WTC11 (cell line): ENCODE data around the gene ZNF236. TPM values are rescaled to one million over a fixed set of nuclear protein-coding genes. Genes with fewer than 3 reads are reported as not detected.

Experiments
- ATAC-seq: fragments of 200-7000 bp; cut with Tn5 transposase; 2 replicates; pipeline ENCODE4 v1.10.0; 2021; ENCODE audit warnings: mild to moderate bottlenecking, moderate library complexity
- CTCF ChIA-PET: fragments of 300-600 bp; sonication (Branson Sonifier 250); formaldehyde crosslinking; loops from one replicate; lab custom pipeline; 2021; ENCODE audit warnings: antibody characterized with exemption; lab: Charles Lee
- POLR2A ChIA-PET: fragments of 350-600 bp; sonication (Branson Sonifier 250); formaldehyde crosslinking; loops from one replicate; lab custom pipeline; 2021; ENCODE audit warnings: antibody characterized with exemption; lab: Charles Lee
- DNase-seq: peaks from one replicate; pipeline ENCODE4 v3.0.0; 2021; ENCODE audit warnings: low spot score
- H3K27ac Mint-ChIP-seq: 2 replicates; pipeline ENCODE4 v1.8.0; 2021; ENCODE audit warnings: mixed read lengths
- H3K27me3 Mint-ChIP-seq: 2 replicates; pipeline ENCODE4 v1.8.0; 2021; ENCODE audit warnings: low read depth, mild to moderate bottlenecking, moderate library complexity, mixed read lengths
- H3K36me3 Mint-ChIP-seq: 2 replicates; pipeline ENCODE4 v1.8.0; 2021; ENCODE audit warnings: mixed read lengths
- H3K4me1 Mint-ChIP-seq: 2 replicates; pipeline ENCODE4 v1.8.0; 2022; ENCODE audit warnings: mixed read lengths
- H3K4me3 Mint-ChIP-seq: 2 replicates; pipeline ENCODE4 v1.8.0; 2021; ENCODE audit warnings: mild to moderate bottlenecking, moderate library complexity, mixed read lengths
- H3K9me3 Mint-ChIP-seq: 2 replicates; pipeline ENCODE4 v1.8.0; 2021; ENCODE audit warnings: mixed read lengths
- CREB1 ChIP-seq: sonication (generic); formaldehyde crosslinking; IDR thresholded peaks from 2 replicates; pipeline ENCODE4 v1.8.0; 2023; ENCODE audit warnings: mild to moderate bottlenecking, missing genetic modification reagents
- IRF2 ChIP-seq: sonication (generic); formaldehyde crosslinking; IDR thresholded peaks from 2 replicates; pipeline ENCODE4 v1.8.0; 2022; ENCODE audit warnings: low read depth, missing genetic modification reagents, borderline replicate concordance
- JAZF1 ChIP-seq: fragments of 250-450 bp; sonication (Bioruptor Pico); IDR thresholded peaks from 2 replicates; pipeline ENCODE4 v1.9.0; 2021; ENCODE audit warnings: moderate library complexity, mild to moderate bottlenecking, inconsistent platforms
- KAT7 ChIP-seq: sonication (generic); formaldehyde crosslinking; IDR thresholded peaks from 2 replicates; pipeline ENCODE4 v1.8.1; 2023; ENCODE audit warnings: missing genetic modification reagents, mild to moderate bottlenecking, borderline replicate concordance
- NR2C2 ChIP-seq: sonication (generic); formaldehyde crosslinking; IDR thresholded peaks from 2 replicates; pipeline ENCODE4 v1.8.0; 2022; ENCODE audit warnings: mild to moderate bottlenecking, missing genetic modification reagents
- TEAD1 ChIP-seq: sonication (generic); formaldehyde crosslinking; IDR thresholded peaks from 2 replicates; pipeline ENCODE4 v1.8.0; 2022; ENCODE audit warnings: mild to moderate bottlenecking, missing genetic modification reagents
- TP53 ChIP-seq: sonication (generic); formaldehyde crosslinking; IDR thresholded peaks from 2 replicates; pipeline ENCODE4 v1.8.1; 2023; ENCODE audit warnings: mild to moderate bottlenecking, missing genetic modification reagents
- ZBTB21 ChIP-seq: sonication (generic); formaldehyde crosslinking; IDR thresholded peaks from 2 replicates; pipeline ENCODE4 v1.8.1; 2023; ENCODE audit warnings: mild to moderate bottlenecking, missing genetic modification reagents, borderline replicate concordance
- ZNF121 ChIP-seq: sonication (generic); formaldehyde crosslinking; IDR thresholded peaks from 2 replicates; pipeline ENCODE4 v1.8.0; 2023; ENCODE audit warnings: missing genetic modification reagents
- ZNF423 ChIP-seq: fragments of 250-450 bp; sonication (Bioruptor Pico); IDR thresholded peaks from 2 replicates; pipeline ENCODE4 v2.1.2; 2022; ENCODE audit warnings: mild to moderate bottlenecking, moderate library complexity
- total RNA-seq: library from RNA; stranded (reverse); gene quantifications from 3 replicates; pipeline ENCODE4 v1.2.3, GENCODE V29; 2021
- TF ChIP-seq, protein P1 (sequence below): sonication (generic); formaldehyde crosslinking; IDR thresholded peaks from 2 replicates; pipeline ENCODE4 v1.8.0; 2023; ENCODE audit warnings: mild to moderate bottlenecking, missing genetic modification reagents
- TF ChIP-seq, protein P2 (sequence below): fragments of 250-450 bp; sonication (Bioruptor Pico); IDR thresholded peaks from 2 replicates; pipeline ENCODE4 v1.9.0; 2021; ENCODE audit warnings: mild to moderate bottlenecking
- TF ChIP-seq, protein P3 (sequence below): sonication (generic); formaldehyde crosslinking; IDR thresholded peaks from 2 replicates; pipeline ENCODE4 v1.8.1; 2023; ENCODE audit warnings: mild to moderate bottlenecking, moderate library complexity, missing genetic modification reagents
- TF ChIP-seq, protein P4 (sequence below): sonication (generic); formaldehyde crosslinking; IDR thresholded peaks from 2 replicates; pipeline ENCODE4 v1.8.1; 2023; ENCODE audit warnings: mild to moderate bottlenecking, missing genetic modification reagents
- TF ChIP-seq, protein P5 (sequence below): sonication (generic); formaldehyde crosslinking; IDR thresholded peaks from 2 replicates; pipeline ENCODE4 v1.8.0; 2022; ENCODE audit warnings: mild to moderate bottlenecking, missing genetic modification reagents
- TF ChIP-seq, protein P6 (sequence below): sonication (generic); formaldehyde crosslinking; conservative IDR thresholded peaks from 2 replicates; pipeline ENCODE4 v1.8.1; 2023; ENCODE audit warnings: mild to moderate bottlenecking, low read depth, missing genetic modification reagents, moderate library complexity

ZNF236 gene
- total RNA-seq, 1 experiment from 2014 or later, result 19.9 TPM

DNA sequence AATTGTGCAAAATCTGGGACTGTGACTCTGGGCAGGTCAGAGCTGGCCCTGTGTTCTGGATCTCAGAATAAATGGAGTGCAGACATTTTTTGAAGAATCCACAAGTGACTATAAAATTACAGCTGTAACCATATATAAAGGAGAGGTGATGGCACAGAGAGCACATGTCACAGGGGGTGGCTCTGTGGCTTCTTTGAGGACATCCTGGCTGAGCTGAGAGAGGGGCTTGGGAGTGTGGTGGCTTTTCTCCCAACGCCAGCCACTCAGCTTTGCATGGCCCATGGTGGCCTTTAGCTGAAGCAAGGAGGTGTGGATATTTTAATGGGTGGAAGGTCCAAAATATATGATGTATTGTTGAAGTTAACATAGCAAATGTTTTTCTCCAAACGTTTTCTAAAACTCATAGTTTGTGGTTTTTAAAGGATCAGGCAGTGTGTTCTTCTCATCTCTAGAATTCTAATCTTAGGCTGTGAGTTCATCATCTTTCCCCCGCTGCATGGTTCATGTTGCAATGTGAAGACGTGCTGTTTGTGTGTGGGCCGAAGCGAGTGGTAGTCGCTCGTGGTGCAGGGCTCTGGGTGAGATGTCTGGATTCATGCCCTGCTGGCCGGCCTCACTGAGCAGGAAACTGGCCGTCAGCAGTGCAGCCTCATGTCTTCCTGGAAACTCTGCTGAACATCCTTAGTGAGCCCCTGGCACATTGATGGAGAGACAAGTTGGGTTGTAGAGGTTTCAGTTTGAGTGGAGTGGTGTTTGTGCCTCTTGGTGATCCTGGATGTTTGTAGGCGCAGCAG is 109.9 kb downstream of the ZNF236 start:
- no peaks in the 10 kb centered on the region for H3K4me1 Mint-ChIP-seq
- H3K4me3 Mint-ChIP-seq, result no peak overlapping the region
- no peaks in the 10 kb centered on the region for H3K9me3 Mint-ChIP-seq
- TF ChIP-seq, protein P1, sequence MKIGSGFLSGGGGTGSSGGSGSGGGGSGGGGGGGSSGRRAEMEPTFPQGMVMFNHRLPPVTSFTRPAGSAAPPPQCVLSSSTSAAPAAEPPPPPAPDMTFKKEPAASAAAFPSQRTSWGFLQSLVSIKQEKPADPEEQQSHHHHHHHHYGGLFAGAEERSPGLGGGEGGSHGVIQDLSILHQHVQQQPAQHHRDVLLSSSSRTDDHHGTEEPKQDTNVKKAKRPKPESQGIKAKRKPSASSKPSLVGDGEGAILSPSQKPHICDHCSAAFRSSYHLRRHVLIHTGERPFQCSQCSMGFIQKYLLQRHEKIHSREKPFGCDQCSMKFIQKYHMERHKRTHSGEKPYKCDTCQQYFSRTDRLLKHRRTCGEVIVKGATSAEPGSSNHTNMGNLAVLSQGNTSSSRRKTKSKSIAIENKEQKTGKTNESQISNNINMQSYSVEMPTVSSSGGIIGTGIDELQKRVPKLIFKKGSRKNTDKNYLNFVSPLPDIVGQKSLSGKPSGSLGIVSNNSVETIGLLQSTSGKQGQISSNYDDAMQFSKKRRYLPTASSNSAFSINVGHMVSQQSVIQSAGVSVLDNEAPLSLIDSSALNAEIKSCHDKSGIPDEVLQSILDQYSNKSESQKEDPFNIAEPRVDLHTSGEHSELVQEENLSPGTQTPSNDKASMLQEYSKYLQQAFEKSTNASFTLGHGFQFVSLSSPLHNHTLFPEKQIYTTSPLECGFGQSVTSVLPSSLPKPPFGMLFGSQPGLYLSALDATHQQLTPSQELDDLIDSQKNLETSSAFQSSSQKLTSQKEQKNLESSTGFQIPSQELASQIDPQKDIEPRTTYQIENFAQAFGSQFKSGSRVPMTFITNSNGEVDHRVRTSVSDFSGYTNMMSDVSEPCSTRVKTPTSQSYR (CRISPR knock-in tag), result no peak
- TF ChIP-seq CREB1 (CRISPR knock-in tag), result no peak
- TF ChIP-seq, protein P2, sequence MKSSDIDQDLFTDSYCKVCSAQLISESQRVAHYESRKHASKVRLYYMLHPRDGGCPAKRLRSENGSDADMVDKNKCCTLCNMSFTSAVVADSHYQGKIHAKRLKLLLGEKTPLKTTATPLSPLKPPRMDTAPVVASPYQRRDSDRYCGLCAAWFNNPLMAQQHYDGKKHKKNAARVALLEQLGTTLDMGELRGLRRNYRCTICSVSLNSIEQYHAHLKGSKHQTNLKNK (CRISPR knock-in tag), result no peak
- DNase-seq, result no peak
- H3K36me3 Mint-ChIP-seq, result peaks cover 21% of the 10 kb centered on the region
- H3K27me3 Mint-ChIP-seq, result no peaks in the 10 kb centered on the region
- ChIA-PET POLR2A (no interaction called here), CTCF (interaction anchor here (1.0 to 2.8 kb wide), 2 partner anchors 9 to 719 kb away, joined by 3 to 15 read pairs; no protein-coding TSS in a partner anchor)
- no peak overlapping the region for H3K27ac Mint-ChIP-seq
- ATAC-seq, result no peak

DNA sequence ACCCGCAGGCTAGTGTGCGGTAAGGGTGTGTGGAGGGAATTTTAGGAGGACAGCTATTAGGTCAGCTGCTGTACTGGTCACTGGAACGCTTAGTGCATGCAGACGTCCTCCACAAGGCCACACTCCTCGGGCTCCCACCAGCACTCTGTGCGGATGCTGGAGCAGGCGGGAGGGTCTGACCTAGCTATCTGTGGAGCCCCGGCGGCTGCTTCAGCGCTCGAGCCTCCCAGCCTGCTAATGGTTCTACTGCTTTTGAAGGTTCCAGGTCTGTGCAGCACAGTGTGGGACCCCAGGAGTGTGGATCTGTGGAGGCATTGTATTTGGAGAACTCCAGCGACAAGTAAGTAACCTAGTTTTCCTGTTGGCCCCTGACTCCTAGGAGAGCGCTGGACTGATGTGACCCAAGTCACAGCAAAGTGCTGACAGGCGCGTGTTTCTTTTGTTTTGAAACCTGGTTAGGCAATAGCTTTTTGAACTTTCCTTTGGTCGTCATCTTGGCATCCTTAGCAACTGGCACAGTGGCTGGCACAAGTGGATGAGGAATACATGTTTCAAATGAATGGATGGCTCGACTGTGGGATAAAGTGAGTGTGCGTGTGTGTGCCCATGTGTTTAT is 113.5 kb downstream of the ZNF236 start:
- Mint-ChIP-seq H3K27ac (peak overlapping the region; percentile 43), H3K4me3 (no peak overlapping the region), H3K4me1 (no peaks in the 10 kb centered on the region), H3K36me3 (peaks cover 21% of the 10 kb centered on the region), H3K9me3 (no peaks in the 10 kb centered on the region), H3K27me3 (no peaks in the 10 kb centered on the region)
- DNase-seq (no peak), ATAC-seq (no peak)
- CTCF ChIA-PET, result interaction anchor here (0.9 to 1.4 kb wide), 3 partner anchors 12 to 61 kb away, joined by 3 to 5 read pairs (median 4); no protein-coding TSS in a partner anchor
- POLR2A ChIA-PET, result no interaction called here
- TF ChIP-seq, protein P3, sequence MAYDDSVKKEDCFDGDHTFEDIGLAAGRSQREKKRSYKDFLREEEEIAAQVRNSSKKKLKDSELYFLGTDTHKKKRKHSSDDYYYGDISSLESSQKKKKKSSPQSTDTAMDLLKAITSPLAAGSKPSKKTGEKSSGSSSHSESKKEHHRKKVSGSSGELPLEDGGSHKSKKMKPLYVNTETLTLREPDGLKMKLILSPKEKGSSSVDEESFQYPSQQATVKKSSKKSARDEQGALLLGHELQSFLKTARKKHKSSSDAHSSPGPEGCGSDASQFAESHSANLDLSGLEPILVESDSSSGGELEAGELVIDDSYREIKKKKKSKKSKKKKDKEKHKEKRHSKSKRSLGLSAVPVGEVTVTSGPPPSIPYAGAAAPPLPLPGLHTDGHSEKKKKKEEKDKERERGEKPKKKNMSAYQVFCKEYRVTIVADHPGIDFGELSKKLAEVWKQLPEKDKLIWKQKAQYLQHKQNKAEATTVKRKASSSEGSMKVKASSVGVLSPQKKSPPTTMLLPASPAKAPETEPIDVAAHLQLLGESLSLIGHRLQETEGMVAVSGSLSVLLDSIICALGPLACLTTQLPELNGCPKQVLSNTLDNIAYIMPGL (CRISPR knock-in tag), result no peak
- TF ChIP-seq, protein P4, sequence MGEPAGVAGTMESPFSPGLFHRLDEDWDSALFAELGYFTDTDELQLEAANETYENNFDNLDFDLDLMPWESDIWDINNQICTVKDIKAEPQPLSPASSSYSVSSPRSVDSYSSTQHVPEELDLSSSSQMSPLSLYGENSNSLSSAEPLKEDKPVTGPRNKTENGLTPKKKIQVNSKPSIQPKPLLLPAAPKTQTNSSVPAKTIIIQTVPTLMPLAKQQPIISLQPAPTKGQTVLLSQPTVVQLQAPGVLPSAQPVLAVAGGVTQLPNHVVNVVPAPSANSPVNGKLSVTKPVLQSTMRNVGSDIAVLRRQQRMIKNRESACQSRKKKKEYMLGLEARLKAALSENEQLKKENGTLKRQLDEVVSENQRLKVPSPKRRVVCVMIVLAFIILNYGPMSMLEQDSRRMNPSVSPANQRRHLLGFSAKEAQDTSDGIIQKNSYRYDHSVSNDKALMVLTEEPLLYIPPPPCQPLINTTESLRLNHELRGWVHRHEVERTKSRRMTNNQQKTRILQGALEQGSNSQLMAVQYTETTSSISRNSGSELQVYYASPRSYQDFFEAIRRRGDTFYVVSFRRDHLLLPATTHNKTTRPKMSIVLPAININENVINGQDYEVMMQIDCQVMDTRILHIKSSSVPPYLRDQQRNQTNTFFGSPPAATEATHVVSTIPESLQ (CRISPR knock-in tag), result no peak
- TF ChIP-seq ZNF121 (CRISPR knock-in tag), result no peak
- no peak for TF ChIP-seq KAT7

DNA sequence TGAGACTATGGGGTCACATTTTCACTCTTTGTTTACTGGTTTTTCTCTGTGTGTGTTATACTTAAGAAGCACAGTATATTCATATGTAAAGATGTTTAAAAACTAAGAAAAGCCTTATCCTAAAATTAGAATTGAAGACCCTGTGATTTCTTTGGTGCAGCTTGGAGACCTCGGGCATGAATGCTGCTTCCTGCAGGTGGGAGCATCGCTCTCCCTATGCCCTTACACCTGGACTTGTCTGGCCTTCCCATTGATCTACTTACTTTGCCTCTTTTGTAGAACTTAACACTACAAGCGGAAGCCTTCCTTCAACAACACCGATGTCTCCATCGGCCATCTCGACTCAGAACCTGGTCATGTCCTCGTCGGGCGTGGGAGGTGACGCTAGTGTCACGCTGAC is 114.5 kb downstream of the ZNF236 start:
- Mint-ChIP-seq H3K27me3 (no peaks in the 10 kb centered on the region), H3K4me3 (no peak overlapping the region), H3K36me3 (peaks cover 21% of the 10 kb centered on the region), H3K9me3 (no peaks in the 10 kb centered on the region), H3K27ac (no peak overlapping the region), H3K4me1 (no peaks in the 10 kb centered on the region)
- ChIA-PET CTCF (interaction anchor here (1.2 to 1.4 kb wide), 3 partner anchors 13 to 118 kb away, joined by 3 to 5 read pairs (median 4); no protein-coding TSS in a partner anchor), POLR2A (no interaction called here)
- ATAC-seq, result no peak
- DNase-seq, result no peak
- TF ChIP-seq NR2C2 (CRISPR knock-in tag), result no peak
- TF ChIP-seq, protein P5, sequence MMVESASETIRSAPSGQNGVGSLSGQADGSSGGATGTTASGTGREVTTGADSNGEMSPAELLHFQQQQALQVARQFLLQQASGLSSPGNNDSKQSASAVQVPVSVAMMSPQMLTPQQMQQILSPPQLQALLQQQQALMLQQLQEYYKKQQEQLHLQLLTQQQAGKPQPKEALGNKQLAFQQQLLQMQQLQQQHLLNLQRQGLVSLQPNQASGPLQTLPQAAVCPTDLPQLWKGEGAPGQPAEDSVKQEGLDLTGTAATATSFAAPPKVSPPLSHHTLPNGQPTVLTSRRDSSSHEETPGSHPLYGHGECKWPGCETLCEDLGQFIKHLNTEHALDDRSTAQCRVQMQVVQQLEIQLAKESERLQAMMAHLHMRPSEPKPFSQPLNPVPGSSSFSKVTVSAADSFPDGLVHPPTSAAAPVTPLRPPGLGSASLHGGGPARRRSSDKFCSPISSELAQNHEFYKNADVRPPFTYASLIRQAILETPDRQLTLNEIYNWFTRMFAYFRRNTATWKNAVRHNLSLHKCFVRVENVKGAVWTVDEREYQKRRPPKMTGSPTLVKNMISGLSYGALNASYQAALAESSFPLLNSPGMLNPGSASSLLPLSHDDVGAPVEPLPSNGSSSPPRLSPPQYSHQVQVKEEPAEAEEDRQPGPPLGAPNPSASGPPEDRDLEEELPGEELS (CRISPR knock-in tag), result no peak
- TF ChIP-seq ZBTB21 (CRISPR knock-in tag), result no peak
- no peak for TF ChIP-seq JAZF1 (CRISPR knock-in tag)
- TF ChIP-seq TP53 (CRISPR knock-in tag), result no peak
- TF ChIP-seq ZNF423 (CRISPR knock-in tag), result no peak
- no peak for TF ChIP-seq CREB1 (CRISPR knock-in tag)
- no peak for TF ChIP-seq IRF2
- TF ChIP-seq, protein P6, sequence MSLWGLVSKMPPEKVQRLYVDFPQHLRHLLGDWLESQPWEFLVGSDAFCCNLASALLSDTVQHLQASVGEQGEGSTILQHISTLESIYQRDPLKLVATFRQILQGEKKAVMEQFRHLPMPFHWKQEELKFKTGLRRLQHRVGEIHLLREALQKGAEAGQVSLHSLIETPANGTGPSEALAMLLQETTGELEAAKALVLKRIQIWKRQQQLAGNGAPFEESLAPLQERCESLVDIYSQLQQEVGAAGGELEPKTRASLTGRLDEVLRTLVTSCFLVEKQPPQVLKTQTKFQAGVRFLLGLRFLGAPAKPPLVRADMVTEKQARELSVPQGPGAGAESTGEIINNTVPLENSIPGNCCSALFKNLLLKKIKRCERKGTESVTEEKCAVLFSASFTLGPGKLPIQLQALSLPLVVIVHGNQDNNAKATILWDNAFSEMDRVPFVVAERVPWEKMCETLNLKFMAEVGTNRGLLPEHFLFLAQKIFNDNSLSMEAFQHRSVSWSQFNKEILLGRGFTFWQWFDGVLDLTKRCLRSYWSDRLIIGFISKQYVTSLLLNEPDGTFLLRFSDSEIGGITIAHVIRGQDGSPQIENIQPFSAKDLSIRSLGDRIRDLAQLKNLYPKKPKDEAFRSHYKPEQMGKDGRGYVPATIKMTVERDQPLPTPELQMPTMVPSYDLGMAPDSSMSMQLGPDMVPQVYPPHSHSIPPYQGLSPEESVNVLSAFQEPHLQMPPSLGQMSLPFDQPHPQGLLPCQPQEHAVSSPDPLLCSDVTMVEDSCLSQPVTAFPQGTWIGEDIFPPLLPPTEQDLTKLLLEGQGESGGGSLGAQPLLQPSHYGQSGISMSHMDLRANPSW, result no peak
- no peak for TF ChIP-seq TEAD1 (CRISPR knock-in tag)
